ENCODE results near the gene RAB30.
A peak's percentile ranks its signal among the peaks of the same experiment; 100 is the strongest.

Gene RAB30

GRCh38 chr11:83068568-83068967 is 3.1 kb downstream of the RAB30 start:
- Mint-ChIP-seq H3K4me1 (peaks cover 24% of the 10 kb centered on the region), H3K27ac (ENCODE audit: low read depth) (no peak overlapping the region), H3K9me3 (no peaks in the 10 kb centered on the region), H3K27me3 (no peaks in the 10 kb centered on the region), H3K4me3 (no peak overlapping the region), H3K36me3 (ENCODE audit: insufficient read depth) (peaks cover 7% of the 10 kb centered on the region)
- DNase-seq (ENCODE audit: low spot score in 2 of 2) (no peak), ATAC-seq (replicated peaks; ENCODE audit: extremely low read depth, poor library complexity, severe bottlenecking) (no peak)

- no peak overlapping the region for H3K27ac Mint-ChIP-seq (ENCODE audit: low read depth)
- H3K4me3 Mint-ChIP-seq, result no peak overlapping the region
Measured at GRCh38 chr11:83064011-83064410, 7.7 kb downstream of the RAB30 start.

DNA sequence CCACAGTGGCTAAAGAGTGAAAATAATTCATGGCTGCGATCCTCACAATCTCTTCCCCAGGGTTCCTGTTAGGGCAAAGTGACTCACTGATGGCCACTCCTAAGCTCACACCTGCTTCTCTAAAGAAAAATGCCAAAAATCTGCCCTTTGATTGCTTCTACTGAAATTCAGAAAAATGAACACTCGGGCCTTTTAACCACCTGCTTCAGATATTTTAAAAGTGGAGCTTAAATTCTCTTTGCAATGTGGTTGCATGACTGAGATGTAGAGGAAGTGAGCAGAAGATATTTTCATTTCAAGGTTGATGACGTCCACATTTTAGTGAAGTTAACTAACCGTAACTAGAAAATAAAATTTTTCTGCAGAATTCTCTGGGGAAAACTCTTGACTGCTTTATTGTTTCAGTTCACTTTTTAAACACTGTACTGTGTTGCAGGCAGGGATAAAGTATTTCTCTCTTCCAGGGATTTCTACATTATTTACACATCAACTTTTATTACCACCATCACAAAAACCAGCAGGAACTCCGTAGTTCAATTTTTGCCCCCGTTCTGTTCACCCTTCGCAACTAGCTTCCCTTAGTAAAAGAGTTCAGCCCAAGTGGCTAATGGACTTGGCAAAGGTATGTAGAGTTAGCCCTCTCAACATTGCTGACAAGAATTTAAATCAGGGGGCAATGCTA is 8.5 kb downstream of the RAB30 start:
- DNase-seq (ENCODE audit: low spot score in 2 of 2) (no peak), ATAC-seq (replicated peaks; ENCODE audit: extremely low read depth, poor library complexity, severe bottlenecking) (peak; percentile 67)
- no peaks in the 10 kb centered on the region for H3K27me3 Mint-ChIP-seq
- H3K27ac Mint-ChIP-seq (ENCODE audit: low read depth), result peak overlapping the region; percentile 84
- H3K4me3 Mint-ChIP-seq, result peak overlapping the region; percentile 73
- peaks cover 13% of the 10 kb centered on the region for H3K4me1 Mint-ChIP-seq
- H3K9me3 Mint-ChIP-seq, result no peaks in the 10 kb centered on the region
- peaks cover 2% of the 10 kb centered on the region for H3K36me3 Mint-ChIP-seq (ENCODE audit: insufficient read depth)

More at GRCh38 chr11:83064011-83064410, 7.7 kb downstream of the RAB30 start:
- Mint-ChIP-seq H3K4me1 (peaks cover 21% of the 10 kb centered on the region), H3K9me3 (no peaks in the 10 kb centered on the region), H3K27me3 (no peaks in the 10 kb centered on the region), H3K36me3 (ENCODE audit: insufficient read depth) (peaks cover 2% of the 10 kb centered on the region)
- ATAC-seq (replicated peaks; ENCODE audit: extremely low read depth, poor library complexity, severe bottlenecking), result no peak
- no peak for DNase-seq (ENCODE audit: low spot score in 2 of 2)

DNA sequence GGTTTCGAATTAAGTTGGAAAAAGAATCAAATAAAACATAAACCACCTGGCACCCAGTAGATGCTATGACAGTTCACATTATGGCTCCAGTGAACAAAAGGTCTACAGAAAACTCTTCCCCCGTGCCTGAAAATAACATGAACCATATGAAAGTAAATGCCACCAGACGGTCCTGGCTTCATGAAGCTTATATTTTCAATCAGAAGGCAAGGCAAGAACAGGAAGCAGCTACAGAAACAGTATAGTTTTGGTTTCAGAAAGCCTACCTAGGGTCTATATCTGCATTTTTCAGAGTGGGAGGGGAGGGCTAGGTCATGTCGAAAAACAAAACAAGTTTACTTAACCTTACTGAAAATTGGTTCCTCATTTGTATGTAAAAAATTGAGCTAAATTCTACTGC is 9.8 kb downstream of the RAB30 start:
- Mint-ChIP-seq H3K36me3 (ENCODE audit: insufficient read depth) (peaks cover 2% of the 10 kb centered on the region), H3K27me3 (no peaks in the 10 kb centered on the region), H3K27ac (ENCODE audit: low read depth) (no peak overlapping the region), H3K4me3 (peak overlapping the region; percentile 73), H3K4me1 (peaks cover 13% of the 10 kb centered on the region), H3K9me3 (no peaks in the 10 kb centered on the region)
- no peak for ATAC-seq (replicated peaks; ENCODE audit: extremely low read depth, poor library complexity, severe bottlenecking)
- DNase-seq (ENCODE audit: low spot score in 2 of 2), result no peak

GRCh38 chr11:83060965-83061364 is 10.7 kb downstream of the RAB30 start:
- no peak for DNase-seq (ENCODE audit: low spot score in 2 of 2)
- no peaks in the 10 kb centered on the region for H3K9me3 Mint-ChIP-seq
- no peaks in the 10 kb centered on the region for H3K27me3 Mint-ChIP-seq
- H3K36me3 Mint-ChIP-seq (ENCODE audit: insufficient read depth), result peaks cover 2% of the 10 kb centered on the region
- no peak overlapping the region for H3K4me3 Mint-ChIP-seq
- peaks cover 13% of the 10 kb centered on the region for H3K4me1 Mint-ChIP-seq
- no peak for ATAC-seq (replicated peaks; ENCODE audit: extremely low read depth, poor library complexity, severe bottlenecking)
- H3K27ac Mint-ChIP-seq (ENCODE audit: low read depth), result no peak overlapping the region

GRCh38 chr11:83057721-83058120 is 14.0 kb downstream of the RAB30 start:
- ATAC-seq (replicated peaks; ENCODE audit: extremely low read depth, poor library complexity, severe bottlenecking), result no peak
- Mint-ChIP-seq H3K27ac (ENCODE audit: low read depth) (no peak overlapping the region), H3K9me3 (no peaks in the 10 kb centered on the region), H3K36me3 (ENCODE audit: insufficient read depth) (peaks cover 1% of the 10 kb centered on the region), H3K4me3 (no peak overlapping the region), H3K4me1 (peaks cover 21% of the 10 kb centered on the region), H3K27me3 (no peaks in the 10 kb centered on the region)
- no peak for DNase-seq (ENCODE audit: low spot score in 2 of 2)

DNA sequence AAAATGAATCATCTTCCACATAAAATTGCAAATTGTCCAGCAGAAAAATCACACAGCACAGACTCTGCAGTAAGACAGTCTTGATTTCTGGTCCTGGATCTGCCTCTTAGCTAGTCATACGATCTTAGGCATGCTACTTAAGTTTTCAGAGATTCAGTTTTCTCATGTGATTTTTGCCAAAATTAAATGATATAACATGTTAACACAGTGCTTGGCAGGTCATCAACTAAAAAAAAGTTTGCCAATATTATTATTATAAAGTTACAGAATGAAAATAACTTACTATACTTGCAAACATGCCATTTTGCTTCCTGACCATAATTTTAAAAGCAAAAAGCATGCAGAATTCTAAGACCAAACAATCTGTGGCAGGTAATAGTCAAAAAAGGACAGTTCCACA is 15.1 kb downstream of the RAB30 start:
- Mint-ChIP-seq H3K27ac (ENCODE audit: low read depth) (no peak overlapping the region), H3K4me1 (peaks cover 21% of the 10 kb centered on the region), H3K4me3 (no peak overlapping the region), H3K9me3 (no peaks in the 10 kb centered on the region), H3K27me3 (no peaks in the 10 kb centered on the region), H3K36me3 (ENCODE audit: insufficient read depth) (peaks cover 1% of the 10 kb centered on the region)
- DNase-seq (ENCODE audit: low spot score in 2 of 2), result no peak
- ATAC-seq (replicated peaks; ENCODE audit: extremely low read depth, poor library complexity, severe bottlenecking), result no peak

GRCh38 chr11:83056204-83056603 is 15.5 kb downstream of the RAB30 start:
- ATAC-seq (replicated peaks; ENCODE audit: extremely low read depth, poor library complexity, severe bottlenecking), result no peak
- H3K27ac Mint-ChIP-seq (ENCODE audit: low read depth), result peak overlapping the region; percentile 61
- H3K4me1 Mint-ChIP-seq, result peaks cover 21% of the 10 kb centered on the region
- no peak overlapping the region for H3K4me3 Mint-ChIP-seq
- H3K9me3 Mint-ChIP-seq, result no peaks in the 10 kb centered on the region
- peaks cover 1% of the 10 kb centered on the region for H3K36me3 Mint-ChIP-seq (ENCODE audit: insufficient read depth)
- H3K27me3 Mint-ChIP-seq, result no peaks in the 10 kb centered on the region
- DNase-seq (ENCODE audit: low spot score in 2 of 2), result no peak

- ATAC-seq (replicated peaks; ENCODE audit: extremely low read depth, poor library complexity, severe bottlenecking) (no peak), DNase-seq (ENCODE audit: low spot score in 2 of 2) (no peak)
- no peaks in the 10 kb centered on the region for H3K27me3 Mint-ChIP-seq
- no peak overlapping the region for H3K4me3 Mint-ChIP-seq
- peak overlapping the region; percentile 72 for H3K27ac Mint-ChIP-seq (ENCODE audit: low read depth)
- peaks cover 21% of the 10 kb centered on the region for H3K4me1 Mint-ChIP-seq
- H3K36me3 Mint-ChIP-seq (ENCODE audit: insufficient read depth), result peaks cover 1% of the 10 kb centered on the region
- no peaks in the 10 kb centered on the region for H3K9me3 Mint-ChIP-seq
Measured at GRCh38 chr11:83054904-83055380, 16.8 kb downstream of the RAB30 start.

- peaks cover 1% of the 10 kb centered on the region for H3K36me3 Mint-ChIP-seq (ENCODE audit: insufficient read depth)
- no peaks in the 10 kb centered on the region for H3K27me3 Mint-ChIP-seq
- DNase-seq (ENCODE audit: low spot score in 2 of 2) (no peak), ATAC-seq (replicated peaks; ENCODE audit: extremely low read depth, poor library complexity, severe bottlenecking) (peak; percentile 68)
- peak overlapping the region; percentile 72 for H3K27ac Mint-ChIP-seq (ENCODE audit: low read depth)
- no peaks in the 10 kb centered on the region for H3K9me3 Mint-ChIP-seq
- H3K4me1 Mint-ChIP-seq, result peaks cover 21% of the 10 kb centered on the region
- H3K4me3 Mint-ChIP-seq, result no peak overlapping the region
Measured at GRCh38 chr11:83054001-83054400, 17.7 kb downstream of the RAB30 start.

DNA sequence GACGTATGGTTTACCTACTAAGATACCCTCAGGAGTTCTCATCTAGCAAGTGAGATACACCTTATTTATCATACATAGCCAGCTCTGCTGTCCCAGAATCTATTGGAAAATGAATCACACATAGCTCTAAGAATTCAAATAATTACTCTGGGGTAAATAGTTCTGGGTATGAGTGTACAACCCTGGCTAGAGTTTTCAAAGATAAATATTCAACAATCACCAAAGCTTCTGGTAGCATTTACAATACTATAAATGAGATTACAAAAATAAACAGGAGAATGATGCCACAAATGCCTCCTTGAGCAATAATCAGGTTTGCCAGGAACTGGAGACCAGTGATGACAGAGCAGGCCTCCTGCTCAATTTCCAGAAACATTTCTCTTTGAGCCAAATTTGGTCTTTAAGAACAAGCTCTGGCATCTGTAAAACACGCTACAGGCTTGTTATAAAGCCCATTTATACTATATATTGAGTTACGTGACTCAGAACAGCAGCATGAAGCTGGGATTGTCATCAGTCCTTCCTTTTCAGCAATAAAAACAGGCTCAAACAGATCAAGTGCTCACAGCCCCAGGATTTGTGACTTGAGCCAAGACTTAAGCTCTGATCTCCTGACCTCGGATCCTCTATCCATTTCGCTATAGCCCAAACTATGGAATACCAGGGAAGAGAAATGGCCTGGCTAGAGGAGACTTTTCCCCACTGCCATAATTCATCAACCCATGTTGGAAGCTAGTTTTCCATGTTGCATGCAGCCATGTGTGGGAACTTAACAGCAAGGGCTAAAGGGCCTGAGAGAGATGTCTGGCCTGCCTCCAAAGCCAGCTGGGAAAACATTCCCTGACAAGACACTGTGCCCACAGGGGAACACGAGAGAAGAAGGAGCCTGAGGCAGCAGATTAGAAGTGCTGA is 19.7 kb downstream of the RAB30 start:
- no peaks in the 10 kb centered on the region for H3K27me3 Mint-ChIP-seq
- no peaks in the 10 kb centered on the region for H3K9me3 Mint-ChIP-seq
- H3K27ac Mint-ChIP-seq (ENCODE audit: low read depth), result no peak overlapping the region
- H3K4me3 Mint-ChIP-seq, result no peak overlapping the region
- peaks cover 21% of the 10 kb centered on the region for H3K4me1 Mint-ChIP-seq
- peaks cover 6% of the 10 kb centered on the region for H3K36me3 Mint-ChIP-seq (ENCODE audit: insufficient read depth)
- ATAC-seq (replicated peaks; ENCODE audit: extremely low read depth, poor library complexity, severe bottlenecking) (no peak), DNase-seq (ENCODE audit: low spot score in 2 of 2) (no peak)

DNA sequence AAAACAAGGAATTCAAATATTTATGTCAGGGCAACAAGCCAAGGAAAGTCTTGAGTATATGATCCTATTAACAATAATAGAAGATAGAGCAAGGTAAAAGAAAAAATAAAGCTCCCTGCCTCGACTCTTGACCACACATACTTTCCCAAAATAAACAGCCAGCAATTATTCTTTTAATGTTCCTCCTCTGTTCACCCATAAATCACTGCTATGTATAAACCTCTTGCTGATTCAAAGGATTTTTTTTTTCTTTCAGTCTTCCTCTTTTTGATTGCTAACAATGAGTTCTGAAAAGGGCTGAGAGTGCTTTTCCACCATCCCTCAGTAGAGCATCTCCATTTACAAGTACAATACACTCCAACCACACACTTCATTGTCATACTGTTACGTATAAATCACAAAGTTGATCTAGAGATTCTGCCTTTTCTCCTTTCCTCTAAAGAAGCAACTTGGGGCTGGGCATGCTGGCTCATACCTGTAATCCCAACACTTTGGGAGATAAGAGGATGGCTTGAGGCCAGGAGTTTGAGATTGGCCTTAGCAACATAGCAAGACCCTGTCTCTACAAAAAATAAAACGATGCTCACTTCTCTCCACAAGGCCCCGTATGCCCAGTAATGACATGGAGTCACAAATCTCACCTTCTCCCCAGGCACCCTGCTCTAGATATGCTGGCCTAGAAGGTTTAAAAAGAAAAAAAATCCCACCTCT is 24.0 kb downstream of the RAB30 start:
- H3K27ac Mint-ChIP-seq (ENCODE audit: low read depth), result no peak overlapping the region

More for the DNA sequence above, 24.0 kb downstream of the RAB30 start:
- ATAC-seq (replicated peaks; ENCODE audit: extremely low read depth, poor library complexity, severe bottlenecking) (no peak), DNase-seq (ENCODE audit: low spot score in 2 of 2) (no peak)
- Mint-ChIP-seq H3K27me3 (no peaks in the 10 kb centered on the region), H3K36me3 (ENCODE audit: insufficient read depth) (peaks cover 4% of the 10 kb centered on the region), H3K9me3 (no peaks in the 10 kb centered on the region), H3K4me1 (peaks cover 10% of the 10 kb centered on the region), H3K4me3 (no peak overlapping the region)

Data from central memory CD8-positive, alpha-beta T cell (primary cell).